LHCN-M2 (cell line): ENCODE measurements around the gene HOXC13. TPM values are rescaled to one million over a fixed set of nuclear protein-coding genes. Genes with fewer than 3 reads are reported as not detected.

Experiments
- DNase-seq: peaks from one replicate; pipeline ENCODE4 v3.0.0-alpha.2; 2012; ENCODE audit warnings: low read depth
- total RNA-seq: library from RNA; depleted of rRNA; stranded (reverse); fragments of >200 nt; gene quantifications from 2 replicates; pipeline ENCODE4 v1.2.3, GENCODE V29; 2014

Gene HOXC13
- total RNA-seq, 1 experiment from 2014 or later: 9.1 TPM

DNA sequence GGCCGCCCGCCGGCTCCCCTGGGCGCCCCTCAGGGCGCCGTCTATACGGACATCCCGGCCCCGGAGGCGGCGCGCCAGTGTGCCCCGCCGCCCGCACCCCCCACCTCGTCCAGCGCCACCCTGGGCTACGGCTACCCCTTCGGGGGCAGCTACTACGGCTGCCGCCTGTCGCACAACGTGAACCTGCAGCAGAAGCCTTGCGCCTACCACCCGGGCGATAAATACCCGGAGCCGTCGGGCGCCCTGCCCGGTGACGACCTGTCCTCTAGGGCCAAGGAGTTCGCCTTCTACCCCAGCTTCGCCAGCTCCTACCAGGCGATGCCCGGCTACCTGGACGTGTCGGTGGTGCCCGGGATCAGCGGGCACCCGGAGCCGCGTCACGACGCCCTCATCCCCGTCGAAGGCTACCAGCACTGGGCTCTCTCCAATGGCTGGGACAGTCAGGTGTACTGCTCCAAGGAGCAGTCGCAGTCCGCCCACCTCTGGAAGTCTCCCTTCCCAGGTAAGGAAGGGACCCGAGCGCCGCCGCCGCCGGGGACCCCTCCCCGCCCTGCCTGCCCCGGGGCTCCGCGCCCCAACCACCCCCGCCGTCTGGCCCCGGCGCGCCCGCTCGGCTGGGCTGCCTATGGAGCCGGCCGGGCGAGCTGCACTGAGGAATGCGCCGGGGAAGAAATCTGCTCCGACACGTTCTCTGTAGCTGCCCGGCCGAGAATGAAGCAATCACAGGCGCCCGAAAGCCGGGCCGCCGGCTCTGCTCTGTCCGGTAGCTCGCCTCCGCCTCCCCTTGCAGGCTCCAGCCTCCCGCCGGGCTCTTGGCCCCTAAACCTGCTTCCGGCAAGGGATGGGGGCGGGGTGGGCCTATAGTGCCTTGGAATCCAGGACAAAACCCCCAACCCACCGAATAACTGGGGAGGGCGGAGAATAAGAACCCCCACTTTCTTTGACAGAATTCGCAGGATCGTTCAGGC, 794 bp downstream of the HOXC13 start:
- DNase-seq: peak; percentile 45

DNA sequence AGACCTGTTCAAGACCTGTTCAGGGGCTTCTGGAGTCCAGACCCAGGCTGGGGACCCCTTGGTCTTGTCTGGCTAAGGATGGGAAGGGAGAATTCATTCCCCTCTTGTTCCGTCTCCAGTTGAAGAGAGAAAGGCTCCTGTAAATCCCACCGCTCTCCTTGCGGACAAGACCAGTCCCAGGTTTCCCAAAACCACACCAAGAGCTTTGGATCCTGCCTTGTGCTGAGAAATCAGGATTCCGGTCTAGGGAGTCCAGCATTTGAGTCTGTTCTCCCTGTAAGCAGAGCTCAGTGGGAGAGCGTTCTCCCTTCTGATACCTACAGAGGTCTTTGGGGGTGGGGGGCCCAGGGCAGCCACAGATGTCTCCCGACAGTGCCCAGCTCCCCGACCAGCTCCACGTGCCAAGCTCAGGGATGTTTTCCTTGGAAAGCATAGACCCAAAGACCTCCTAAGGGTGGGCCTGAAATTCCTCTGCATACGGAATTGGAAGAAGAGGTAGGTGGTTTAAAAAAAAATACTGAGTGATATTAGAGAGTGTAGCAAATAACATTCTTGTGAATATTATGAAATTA, 1.9 kb downstream of the HOXC13 start:
- DNase-seq: no peak

DNA sequence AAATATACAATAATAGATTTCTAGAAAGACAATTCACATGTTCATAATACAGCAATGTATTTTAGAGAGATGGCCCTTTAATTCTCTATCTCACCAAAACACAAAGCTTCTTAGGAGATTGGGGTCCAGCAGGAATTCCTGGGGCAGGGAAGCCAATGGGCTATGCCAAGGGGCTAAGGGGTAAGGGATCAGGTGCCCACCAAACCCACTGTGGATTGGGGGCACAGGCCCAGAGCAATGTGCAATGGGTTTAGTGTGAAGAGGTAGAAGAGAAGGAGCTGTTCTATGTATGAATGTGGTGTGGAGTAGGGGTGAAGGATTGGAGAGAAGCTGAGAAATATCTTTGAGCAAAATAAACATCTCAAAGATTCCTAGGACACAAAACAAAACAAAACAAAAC, 2.6 kb downstream of the HOXC13 start:
- no peak for DNase-seq

- no peak for DNase-seq
Measured at GRCh38 chr12:53941750-53942149, 3.1 kb downstream of the HOXC13 start.

- no peak for DNase-seq
Measured at GRCh38 chr12:53942467-53942997, 3.9 kb downstream of the HOXC13 start.

GRCh38 chr12:53944209-53944608, 5.6 kb downstream of the HOXC13 start:
- DNase-seq: no peak

DNA sequence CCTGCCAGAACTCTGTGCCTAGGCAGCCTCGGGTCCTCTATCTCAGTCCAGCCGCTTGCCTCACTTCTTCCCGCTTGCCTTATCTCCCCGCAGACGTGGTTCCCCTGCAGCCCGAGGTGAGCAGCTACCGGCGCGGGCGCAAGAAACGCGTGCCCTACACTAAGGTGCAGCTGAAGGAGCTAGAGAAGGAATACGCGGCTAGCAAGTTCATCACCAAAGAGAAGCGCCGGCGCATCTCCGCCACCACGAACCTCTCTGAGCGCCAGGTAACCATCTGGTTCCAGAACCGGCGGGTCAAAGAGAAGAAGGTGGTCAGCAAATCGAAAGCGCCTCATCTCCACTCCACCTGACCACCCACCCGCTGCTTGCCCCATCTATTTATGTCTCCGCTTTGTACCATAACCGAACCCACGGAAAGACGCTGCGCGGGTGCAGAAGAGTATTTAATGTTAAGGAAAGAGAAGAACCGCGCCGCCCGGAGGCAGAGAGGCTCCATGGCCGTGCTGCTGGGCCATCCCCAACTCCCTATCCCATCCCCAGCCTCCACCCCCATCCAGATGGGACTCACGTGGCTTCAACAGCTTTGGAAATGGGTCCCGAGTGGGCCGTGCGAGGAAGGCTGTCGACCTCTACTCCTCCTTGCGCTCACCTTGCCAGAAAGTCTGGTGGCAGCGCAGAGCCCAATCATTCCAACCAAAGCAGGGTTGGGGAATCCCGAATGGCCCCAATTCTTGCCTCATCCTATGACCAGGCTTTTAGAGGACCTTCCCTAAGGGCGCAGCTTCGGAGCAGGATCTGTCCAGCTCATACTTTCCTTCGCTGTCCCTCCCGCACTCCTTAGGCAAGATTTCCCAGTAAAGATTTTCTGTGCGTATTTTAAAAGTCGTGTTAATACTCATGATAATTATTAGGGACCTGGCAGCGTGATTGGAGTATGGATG, 6.5 kb downstream of the HOXC13 start:
- DNase-seq: no peak

DNA sequence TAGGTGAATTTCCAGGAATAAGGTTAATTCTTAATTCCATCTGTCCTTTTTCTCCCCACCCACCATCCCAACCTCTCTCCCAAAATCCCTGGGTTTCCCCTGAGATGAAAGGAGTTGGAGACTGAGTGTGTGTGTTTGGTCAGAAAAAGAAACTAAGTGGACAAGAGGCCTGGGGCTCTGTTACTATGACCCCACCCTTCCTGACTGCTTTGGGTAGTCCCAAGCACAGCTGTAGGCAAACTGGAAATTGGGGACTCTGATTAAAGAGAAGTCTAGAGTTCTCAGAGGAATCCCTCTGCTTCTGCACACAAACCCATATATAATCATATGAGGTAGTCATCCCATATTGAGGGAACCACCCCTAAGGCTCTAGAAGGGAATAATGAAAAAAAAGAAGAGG, 9.1 kb downstream of the HOXC13 start:
- DNase-seq: no peak

DNA sequence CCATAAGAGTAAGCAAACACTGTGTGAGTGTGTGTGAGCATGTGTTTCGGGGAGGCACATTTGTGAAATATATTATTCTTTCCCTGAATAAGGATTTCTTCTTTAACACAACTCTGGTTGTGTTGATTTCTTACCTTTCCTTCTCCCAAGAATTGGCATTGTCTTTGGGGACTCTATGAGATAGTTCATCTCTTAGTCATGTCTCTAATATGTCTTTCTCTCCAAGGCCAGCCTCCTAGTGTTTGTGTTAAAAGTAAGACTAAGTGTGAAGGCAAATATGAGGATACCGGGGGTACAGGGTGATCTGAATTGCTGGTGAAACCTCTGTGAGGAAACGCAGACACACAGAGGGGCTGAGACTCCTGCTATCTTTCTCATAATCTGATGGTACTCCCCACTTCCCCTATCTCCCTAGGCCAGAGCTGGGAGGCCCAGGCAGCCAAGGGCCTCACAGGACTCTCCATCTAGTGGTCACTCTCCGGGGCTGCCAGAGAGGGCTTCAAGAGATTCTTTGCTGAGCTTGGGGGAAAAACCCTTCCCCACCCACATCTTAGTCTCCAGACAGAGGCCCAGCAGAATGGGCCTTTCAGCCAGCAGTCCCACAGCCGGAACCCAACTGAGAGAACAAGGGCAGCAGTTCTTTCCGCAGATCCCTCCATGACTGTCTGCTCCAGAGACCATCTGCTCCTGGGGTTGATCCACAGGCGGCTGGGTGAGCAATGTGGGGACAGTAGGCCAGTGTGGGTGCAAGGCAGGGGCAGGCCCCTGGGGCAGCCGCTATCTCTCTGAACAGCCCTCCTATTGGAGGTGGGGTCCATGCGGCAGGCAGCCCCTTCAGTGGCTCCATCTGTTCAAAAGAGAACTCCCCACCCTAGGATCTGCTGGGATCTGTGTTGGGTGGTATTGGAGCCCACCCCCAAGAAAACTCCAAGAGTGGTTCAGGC, 10.3 kb downstream of the HOXC13 start:
- no peak for DNase-seq

- DNase-seq: no peak
Measured at GRCh38 chr12:53949631-53950436, 11.2 kb downstream of the HOXC13 start.

- no peak for DNase-seq
Measured at GRCh38 chr12:53950437-53950773, 11.8 kb downstream of the HOXC13 start.

DNA sequence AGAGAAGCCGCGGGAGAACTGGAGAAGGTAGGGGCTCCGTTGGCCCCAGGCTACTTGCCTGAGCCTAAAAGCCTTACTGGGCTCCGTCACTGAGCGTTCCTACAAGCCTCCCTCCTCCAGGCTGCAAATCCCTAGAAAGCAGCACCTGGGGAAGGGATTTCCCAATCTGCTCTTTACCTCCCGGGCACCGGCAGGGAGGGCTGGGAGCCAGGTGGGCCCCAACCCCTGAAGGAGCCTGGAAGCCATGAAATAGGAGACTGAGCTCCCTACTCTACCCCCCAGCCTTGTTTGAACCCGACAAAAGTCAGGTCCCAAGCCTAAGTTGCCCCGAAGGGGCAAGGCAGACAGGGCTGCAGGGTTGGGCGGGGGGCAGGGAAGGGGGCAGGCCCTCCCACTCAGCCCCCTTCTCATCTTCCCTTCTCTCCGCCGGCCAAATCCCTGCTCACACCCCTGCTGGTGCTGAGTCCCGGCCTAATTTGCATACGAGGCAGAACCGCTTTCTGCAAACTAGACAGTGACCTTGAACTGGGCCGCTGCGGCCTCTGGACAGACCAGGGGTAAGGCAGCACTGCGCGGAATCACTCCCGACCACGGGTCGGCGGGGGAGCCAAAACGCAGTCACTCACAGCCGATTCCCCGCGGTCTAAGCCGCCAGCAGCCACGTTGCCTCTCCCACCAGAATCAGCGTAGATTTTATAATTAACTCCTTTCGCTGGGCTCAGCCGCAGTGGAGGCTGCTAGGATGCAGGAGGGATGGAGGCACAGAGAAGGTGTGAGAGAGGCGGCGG, 12.4 kb downstream of the HOXC13 start:
- DNase-seq: no peak

- no peak for DNase-seq
Measured at GRCh38 chr12:53951577-53952334, 13.1 kb downstream of the HOXC13 start.

GRCh38 chr12:53952335-53952694, 13.7 kb downstream of the HOXC13 start:
- DNase-seq: no peak

- DNase-seq: no peak
Measured at GRCh38 chr12:53952871-53953734, 14.5 kb downstream of the HOXC13 start.

DNA sequence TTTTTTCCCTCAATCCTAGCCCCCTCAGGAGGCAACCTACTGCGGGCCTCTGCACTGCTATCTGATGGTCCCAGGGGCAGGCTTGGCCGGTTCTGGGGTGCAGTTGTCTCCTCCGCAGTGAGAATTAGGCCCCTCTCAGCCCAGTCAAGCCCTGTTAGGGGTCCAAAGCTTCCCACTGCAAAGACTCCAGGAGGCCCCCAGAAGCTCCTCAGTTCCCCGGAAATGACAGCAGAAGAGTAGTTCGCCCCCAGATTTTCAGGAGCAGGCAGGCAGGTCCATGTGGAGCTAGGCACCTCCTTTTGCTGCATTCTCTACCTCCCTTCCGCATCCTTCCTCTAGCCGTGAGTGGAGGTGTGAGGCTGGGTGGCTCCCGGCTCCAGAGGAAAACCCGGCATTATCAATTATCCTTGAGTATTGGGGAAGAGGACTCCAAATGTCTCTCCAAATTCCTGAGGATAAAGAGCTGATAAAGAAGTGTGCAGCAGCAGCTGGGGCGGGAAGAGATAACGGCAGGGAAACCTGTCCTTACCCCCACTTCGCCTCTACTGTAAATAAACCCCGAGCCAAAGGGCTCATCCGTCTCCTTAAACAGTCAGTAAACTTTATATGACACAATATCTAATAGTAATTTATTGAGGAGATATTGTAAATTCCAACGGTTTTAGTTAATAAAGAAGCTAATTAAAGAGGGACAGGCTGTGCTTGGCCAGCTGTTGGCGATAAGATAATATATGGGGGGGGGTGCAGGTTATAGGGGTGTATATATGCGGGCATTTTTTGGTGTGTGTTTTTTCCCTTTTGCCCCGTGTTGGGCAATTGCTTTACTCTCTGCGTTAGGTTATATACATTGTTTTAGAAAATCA, 15.4 kb downstream of the HOXC13 start:
- no peak for DNase-seq
